GM12891 (cell line): ENCODE results near the gene PTGIS.

Source experiments
- DNase-seq: peaks from one replicate; pipeline ENCODE4 v3.0.0; 2011; ENCODE audit warnings: low spot score; ENCODE audit not compliant: insufficient read length
- FAIRE-seq: peaks from 2 replicates; lab custom pipeline; 2011; peaks lifted over from hg19 to GRCh38; lab: Jason Lieb, UNC
- PAX5 ChIP-seq: IDR thresholded peaks from 2 replicates; pipeline ENCODE4 v1.6.1; 2011; ENCODE audit warnings: low read length, moderate library complexity, mild to moderate bottlenecking; ENCODE audit not compliant: insufficient read depth, severe bottlenecking
- POLR2A ChIP-seq: IDR thresholded peaks from 2 replicates; pipeline ENCODE4 v1.6.1; 2011; ENCODE audit warnings: low read depth, low read length, control low read depth
- POLR2AphosphoS5 ChIP-seq: IDR thresholded peaks from 2 replicates; pipeline ENCODE4 v1.6.1; 2011; ENCODE audit warnings: low read depth, low read length, control low read depth
- POU2F2 ChIP-seq: IDR thresholded peaks from 2 replicates; pipeline ENCODE4 v1.6.1; 2011; ENCODE audit warnings: low read depth, mild to moderate bottlenecking, control low read depth, low read length, moderate library complexity
- SPI1 ChIP-seq: IDR thresholded peaks from 2 replicates; pipeline ENCODE4 v1.6.1; 2011; ENCODE audit warnings: low read depth, low read length, control low read depth
- TAF1 ChIP-seq: IDR thresholded peaks from 2 replicates; pipeline ENCODE4 v1.6.1; 2011; ENCODE audit warnings: low read depth, low read length, control low read depth

The PTGIS gene

DNA sequence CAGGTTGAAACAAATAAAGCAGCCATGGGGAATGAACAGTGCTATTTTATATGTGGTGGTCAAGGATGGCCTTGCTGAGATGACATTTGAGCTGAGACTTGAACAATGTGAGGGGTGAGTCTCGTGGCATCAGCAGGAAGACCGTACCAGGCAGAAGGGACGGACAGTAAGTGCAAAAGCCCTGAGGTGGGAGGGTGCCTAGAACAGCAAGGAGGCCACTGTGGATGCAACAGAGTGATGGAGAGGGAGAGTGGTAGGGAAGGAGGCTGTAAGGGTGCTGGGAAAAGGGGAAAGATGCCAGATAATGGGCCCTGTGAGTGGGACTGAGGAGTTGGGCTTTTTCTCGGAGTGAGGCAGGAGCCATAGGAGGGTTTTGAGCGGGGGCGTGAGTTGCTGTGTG, 97.0 kb downstream of the PTGIS start:
- TF ChIP-seq TAF1 (no peak), SPI1 (no peak), PAX5 (no peak), POU2F2 (no peak), POLR2A (no peak)
- no peak for FAIRE-seq
- DNase-seq: no peak

- FAIRE-seq: no peak
- no peak for DNase-seq
- no peak for TF ChIP-seq PAX5
- no peak for TF ChIP-seq POLR2A
- no peak for TF ChIP-seq POLR2AphosphoS5
- no peak for TF ChIP-seq TAF1
- no peak for TF ChIP-seq SPI1
- no peak for TF ChIP-seq POU2F2
These were observed 98.9 kb downstream of the PTGIS start for GRCh38 chr20:49469060-49469459.

- no peak for DNase-seq
- FAIRE-seq: no peak
- TF ChIP-seq TAF1: no peak
- TF ChIP-seq PAX5: no peak
- TF ChIP-seq POLR2A: no peak
- TF ChIP-seq POU2F2: no peak
- no peak for TF ChIP-seq POLR2AphosphoS5
- no peak for TF ChIP-seq SPI1
These were observed 99.5 kb downstream of the PTGIS start for GRCh38 chr20:49468412-49468811.

GRCh38 chr20:49466114-49466912, 101.6 kb downstream of the PTGIS start:
- no peak for TF ChIP-seq POU2F2
- TF ChIP-seq POLR2AphosphoS5: no peak
- TF ChIP-seq PAX5: no peak
- no peak for TF ChIP-seq TAF1
- TF ChIP-seq POLR2A: no peak
- TF ChIP-seq SPI1: no peak
- DNase-seq (no peak), FAIRE-seq (no peak)

- no peak for FAIRE-seq
- DNase-seq: no peak
- TF ChIP-seq SPI1 (no peak), TAF1 (no peak), POLR2AphosphoS5 (no peak), PAX5 (no peak), POLR2A (no peak), POU2F2 (no peak)
These were observed 103.4 kb downstream of the PTGIS start for GRCh38 chr20:49464556-49464955.

DNA sequence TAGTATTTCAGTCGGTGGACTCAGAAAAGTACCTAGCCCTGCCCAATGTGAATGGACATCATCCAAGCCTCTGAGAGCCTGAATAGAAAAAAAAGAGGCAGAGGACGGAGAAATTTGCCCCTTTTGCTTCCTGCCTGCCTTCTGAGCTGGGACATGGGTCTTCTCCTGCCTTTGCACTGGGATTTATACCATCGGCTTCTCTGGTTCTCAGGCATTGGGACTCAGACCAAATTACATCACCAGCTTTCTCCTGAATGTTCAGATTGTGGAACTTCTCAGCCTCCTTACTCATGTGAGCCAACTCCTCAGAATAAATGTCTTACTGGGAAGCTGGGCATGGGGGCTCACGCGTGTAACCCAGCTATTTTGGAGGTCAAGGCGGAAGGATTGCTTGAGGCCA, 105.3 kb downstream of the PTGIS start:
- no peak for TF ChIP-seq SPI1
- no peak for TF ChIP-seq TAF1
- no peak for TF ChIP-seq POU2F2
- no peak for TF ChIP-seq PAX5
- no peak for TF ChIP-seq POLR2AphosphoS5
- FAIRE-seq: no peak
- no peak for DNase-seq

GRCh38 chr20:49461894-49462620, 105.9 kb downstream of the PTGIS start:
- no peak for FAIRE-seq
- TF ChIP-seq POLR2AphosphoS5 (no peak), POU2F2 (no peak), SPI1 (no peak), TAF1 (no peak), PAX5 (no peak), POLR2A (no peak)
- DNase-seq: no peak

- TF ChIP-seq SPI1 (no peak), POU2F2 (no peak), TAF1 (no peak), PAX5 (no peak), POLR2A (no peak), POLR2AphosphoS5 (no peak)
- DNase-seq (no peak), FAIRE-seq (no peak)
These were observed 107.0 kb downstream of the PTGIS start for GRCh38 chr20:49460916-49461315.

DNA sequence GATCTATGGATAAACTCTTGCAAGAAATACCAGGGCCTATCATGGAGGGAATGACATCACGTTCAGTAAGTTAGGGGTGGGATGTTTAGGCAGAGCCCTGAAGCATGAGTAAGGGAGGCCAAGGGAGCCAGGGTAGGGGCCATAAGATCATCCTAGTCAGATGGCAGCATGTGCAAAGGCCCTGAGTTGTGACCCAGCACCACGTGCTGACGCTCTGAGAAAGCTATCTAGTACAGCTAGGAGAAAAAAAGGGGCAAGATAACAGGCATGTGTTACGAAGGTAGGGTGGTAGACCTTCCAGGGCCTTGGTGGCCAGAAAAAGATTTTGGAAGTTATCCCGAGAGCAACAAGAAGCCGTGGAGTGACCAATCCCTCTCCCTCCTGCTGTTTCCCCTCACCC, 107.8 kb downstream of the PTGIS start:
- TF ChIP-seq POLR2A (no peak), SPI1 (no peak), POLR2AphosphoS5 (no peak), POU2F2 (no peak), TAF1 (no peak), PAX5 (no peak)
- no peak for DNase-seq
- no peak for FAIRE-seq
